ENCODE measurements around the gene DDX39B.

GRCh38 chr6:31485055-31485454 is 56.7 kb downstream of the DDX39B start:
- no peak for TF ChIP-seq CTCF (IDR thresholded peaks at IDR 0.05)
- no peak for TF ChIP-seq POLR2A (IDR thresholded peaks at IDR 0.05)
